Measurements from ENCODE around the gene CRYBG3. TPM values are rescaled to one million over a fixed set of nuclear protein-coding genes. Genes with fewer than 3 reads are reported as not detected.

The CRYBG3 gene
- total and polyA plus RNA-seq, 8 donors = 5.7 to 57.6 (median 23.0) TPM

- 63 to 75% (median 71%) methylated on average over 2 of the region's 2 CpGs for WGBS, 5 donors
- TF ChIP-seq EP300 (IDR thresholded peaks at IDR 0.05) = no peak
- TF ChIP-seq CTCF (IDR thresholded peaks at IDR 0.05) = no peak
- TF ChIP-seq POLR2AphosphoS5 (IDR thresholded peaks at IDR 0.05) = no peak
- no peak for TF ChIP-seq POLR2A (IDR thresholded peaks at IDR 0.05)
- intact Hi-C loops (cut with DNase I; ENCODE audit: low total_unique reads) = no loop called here
- H3K9me3 ChIP-seq = no peaks in the 10 kb centered on the region
- H3K27me3 ChIP-seq = no peaks in the 10 kb centered on the region
- H3K4me3 ChIP-seq = no peak overlapping the region
- peak overlapping the region in 2 of 5 donors; percentile 32 to 75 for H3K27ac ChIP-seq
- H3K36me3 ChIP-seq = no peaks in the 10 kb centered on the region
- peaks cover 0 to 62% (median 28%) of the 10 kb centered on the region in 4 donors for H3K4me1 ChIP-seq
- no peak for DNase-seq
These were observed 18.1 kb downstream of the CRYBG3 start for GRCh38 chr3:97839944-97840343.

- H3K9me3 ChIP-seq = no peaks in the 10 kb centered on the region
- H3K4me1 ChIP-seq = peaks cover 0 to 64% (median 28%) of the 10 kb centered on the region in 4 donors
- DNase-seq = no peak
- no peak for TF ChIP-seq POLR2A (IDR thresholded peaks at IDR 0.05)
- no peaks in the 10 kb centered on the region for H3K36me3 ChIP-seq
- WGBS, 5 donors = 87 to 96% (median 94%) methylated on average over 8 of the region's 8 CpGs
- no peaks in the 10 kb centered on the region for H3K27me3 ChIP-seq
- peak overlapping the region in 1 of 5 donors; percentile 75 for H3K27ac ChIP-seq
- H3K4me3 ChIP-seq = no peak overlapping the region
- intact Hi-C loops (cut with DNase I; ENCODE audit: low total_unique reads) = no loop called here
These were observed 19.5 kb downstream of the CRYBG3 start for GRCh38 chr3:97841304-97841703.

- DNase-seq = no peak
- Histone ChIP-seq H3K4me1 (peaks cover 0 to 64% (median 28%) of the 10 kb centered on the region in 4 donors), H3K27ac (peak overlapping the region in 1 of 5 donors; percentile 75), H3K4me3 (no peak overlapping the region), H3K9me3 (no peaks in the 10 kb centered on the region), H3K27me3 (no peaks in the 10 kb centered on the region), H3K36me3 (peaks cover 0 to 4% (median 2%) of the 10 kb centered on the region in 4 donors)
- WGBS, 5 donors = 68 to 84% (median 74%) methylated on average over 3 of the region's 3 CpGs
- intact Hi-C loops (cut with DNase I; ENCODE audit: low total_unique reads) = no loop called here
- TF ChIP-seq POLR2A (IDR thresholded peaks at IDR 0.05) = no peak
- TF ChIP-seq EP300 (IDR thresholded peaks at IDR 0.05) = no peak
- TF ChIP-seq CTCF (IDR thresholded peaks at IDR 0.05) = no peak
- no peak for TF ChIP-seq POLR2AphosphoS5 (IDR thresholded peaks at IDR 0.05)
These were observed 20.1 kb downstream of the CRYBG3 start for GRCh38 chr3:97841956-97842355.

- peaks cover 0 to 3% (median under 1%) of the 10 kb centered on the region in 4 donors for H3K9me3 ChIP-seq
- H3K36me3 ChIP-seq = peaks cover 0 to 24% (median 3%) of the 10 kb centered on the region in 4 donors
- no peak overlapping the region for H3K27ac ChIP-seq
- peaks cover 0 to 19% (median 0%) of the 10 kb centered on the region in 4 donors for H3K4me1 ChIP-seq
- H3K4me3 ChIP-seq = no peak overlapping the region
- intact Hi-C loops (cut with DNase I; ENCODE audit: low total_unique reads) = no loop called here
- H3K27me3 ChIP-seq = no peaks in the 10 kb centered on the region
- TF ChIP-seq POLR2AphosphoS5 (IDR thresholded peaks at IDR 0.05) = no peak
- TF ChIP-seq CTCF (IDR thresholded peaks at IDR 0.05) = no peak
- no peak for TF ChIP-seq POLR2A (IDR thresholded peaks at IDR 0.05)
- no peak for TF ChIP-seq EP300 (IDR thresholded peaks at IDR 0.05)
- no peak for DNase-seq
- 72 to 85% (median 80%) methylated on average over 3 of the region's 3 CpGs for WGBS, 5 donors
These were observed 27.0 kb downstream of the CRYBG3 start for GRCh38 chr3:97848779-97849178.

GRCh38 chr3:97857401-97857800, 35.6 kb downstream of the CRYBG3 start:
- no peak for TF ChIP-seq EP300 (IDR thresholded peaks at IDR 0.05)
- no peak for TF ChIP-seq CTCF (IDR thresholded peaks at IDR 0.05)
- no peak for TF ChIP-seq POLR2AphosphoS5 (IDR thresholded peaks at IDR 0.05)
- no peak for TF ChIP-seq POLR2A (IDR thresholded peaks at IDR 0.05)
- intact Hi-C loops (cut with DNase I; ENCODE audit: low total_unique reads) = no loop called here
- Histone ChIP-seq H3K9me3 (peaks cover 0 to 9% (median 4%) of the 10 kb centered on the region in 4 donors), H3K4me3 (no peak overlapping the region), H3K4me1 (peaks cover 0 to 2% (median 0%) of the 10 kb centered on the region in 4 donors), H3K27ac (no peak overlapping the region), H3K36me3 (no peaks in the 10 kb centered on the region), H3K27me3 (no peaks in the 10 kb centered on the region)
- DNase-seq = no peak
- WGBS, 5 donors = 92 to 97% (median 95%) methylated on average over 6 of the region's 6 CpGs

Data from stomach (tissue), 9 donors.